ENCODE measurements around the gene BAG3. TPM values are rescaled to one million over a fixed set of nuclear protein-coding genes. Genes with fewer than 3 reads are reported as not detected.
"Not testable (repeated sequence)": the region's sequence is repeated elsewhere in the genome, so short reads cannot be mapped to it uniquely, and the experiment has no call there.

Gene BAG3
- polyA plus RNA-seq, 4 donors: 27.0 to 31.6 (median 30.2) TPM

GRCh38 chr10:119687192-119688032, 36.2 kb downstream of the BAG3 start:
- DNase-seq (ENCODE audit: low read depth in 4 of 4, low spot score in 2 of 4): no peak

GRCh38 chr10:119688033-119688508, 36.9 kb downstream of the BAG3 start:
- DNase-seq (ENCODE audit: low read depth in 4 of 4, low spot score in 2 of 4): no peak

- no peak for DNase-seq (ENCODE audit: low read depth in 4 of 4, low spot score in 2 of 4)
These were observed 37.9 kb downstream of the BAG3 start for GRCh38 chr10:119689016-119689580.

- no peak for DNase-seq (ENCODE audit: low read depth in 4 of 4, low spot score in 2 of 4)
These were observed 40.5 kb downstream of the BAG3 start for GRCh38 chr10:119691726-119692125.

GRCh38 chr10:119693262-119693957, 42.2 kb downstream of the BAG3 start:
- no peak for DNase-seq (ENCODE audit: low read depth in 4 of 4, low spot score in 2 of 4)

GRCh38 chr10:119694608-119695007, 43.4 kb downstream of the BAG3 start:
- no peak for DNase-seq (ENCODE audit: low read depth in 4 of 4, low spot score in 2 of 4)

GRCh38 chr10:119700321-119700954, 49.3 kb downstream of the BAG3 start:
- no peak for DNase-seq (ENCODE audit: low read depth in 4 of 4, low spot score in 2 of 4)

- DNase-seq (ENCODE audit: low read depth in 4 of 4, low spot score in 2 of 4): no peak
These were observed 50.7 kb downstream of the BAG3 start for GRCh38 chr10:119701861-119702260.

- DNase-seq (ENCODE audit: low read depth in 4 of 4, low spot score in 2 of 4): no peak
These were observed 51.4 kb downstream of the BAG3 start for GRCh38 chr10:119702583-119702982.

GRCh38 chr10:119703903-119704508, 52.8 kb downstream of the BAG3 start:
- DNase-seq (ENCODE audit: low read depth in 4 of 4, low spot score in 2 of 4): no peak

GRCh38 chr10:119705434-119705831, 54.3 kb downstream of the BAG3 start:
- no peak for DNase-seq (ENCODE audit: low read depth in 4 of 4, low spot score in 2 of 4)

GRCh38 chr10:119706521-119707278, 55.5 kb downstream of the BAG3 start:
- DNase-seq (ENCODE audit: low read depth in 4 of 4, low spot score in 2 of 4): no peak

GRCh38 chr10:119707331-119707730, 56.2 kb downstream of the BAG3 start:
- not testable (repeated sequence) for DNase-seq (ENCODE audit: low read depth in 4 of 4, low spot score in 2 of 4)

GRCh38 chr10:119710935-119711334, 59.8 kb downstream of the BAG3 start:
- not testable (repeated sequence) for DNase-seq (ENCODE audit: low read depth in 4 of 4, low spot score in 2 of 4)

- no peak for DNase-seq (ENCODE audit: low read depth in 4 of 4, low spot score in 2 of 4)
These were observed 62.7 kb downstream of the BAG3 start for GRCh38 chr10:119713744-119714483.

GRCh38 chr10:119714484-119714816, 63.3 kb downstream of the BAG3 start:
- DNase-seq (ENCODE audit: low read depth in 4 of 4, low spot score in 2 of 4): no peak

- DNase-seq (ENCODE audit: low read depth in 4 of 4, low spot score in 2 of 4): no peak
These were observed 64.7 kb downstream of the BAG3 start for GRCh38 chr10:119715628-119716505.

GRCh38 chr10:119723161-119723560, 72.0 kb downstream of the BAG3 start:
- no peak for DNase-seq (ENCODE audit: low read depth in 4 of 4, low spot score in 2 of 4)

Data from left renal cortex interstitium (tissue), 4 donors.